GM18498 (cell line): ENCODE data around the gene DOCK8.

Source experiments
- ATAC-seq: cut with Tn5 transposase; IDR thresholded peaks from one replicate; pipeline ENCODE4 v1.9.1; 2021; ENCODE audit warnings: mild to moderate bottlenecking, moderate library complexity; ENCODE audit not compliant: unreplicated experiment

DOCK8 gene

GRCh38 chr9:357560-357959, 142.9 kb downstream of the DOCK8 start:
- ATAC-seq = no peak

- no peak for ATAC-seq
These were observed 148.1 kb downstream of the DOCK8 start for GRCh38 chr9:362561-363273.

- ATAC-seq = no peak
These were observed 148.6 kb downstream of the DOCK8 start for GRCh38 chr9:363274-363612.

- ATAC-seq = no peak
These were observed 150.8 kb downstream of the DOCK8 start for GRCh38 chr9:365436-365835.

GRCh38 chr9:366620-367019, 152.0 kb downstream of the DOCK8 start:
- no peak for ATAC-seq

- ATAC-seq = no peak
These were observed 155.4 kb downstream of the DOCK8 start for GRCh38 chr9:370086-370485.

- no peak for ATAC-seq
These were observed 156.7 kb downstream of the DOCK8 start for GRCh38 chr9:371349-371748.

- ATAC-seq = no peak
These were observed 157.5 kb downstream of the DOCK8 start for GRCh38 chr9:372128-372527.

GRCh38 chr9:373759-374206, 159.1 kb downstream of the DOCK8 start:
- ATAC-seq = no peak

GRCh38 chr9:374736-375135, 160.1 kb downstream of the DOCK8 start:
- ATAC-seq = no peak

- ATAC-seq = no peak
These were observed 161.4 kb downstream of the DOCK8 start for GRCh38 chr9:376115-376514.

- no peak for ATAC-seq
These were observed 163.6 kb downstream of the DOCK8 start for GRCh38 chr9:378263-378662.

GRCh38 chr9:382383-382782, 167.7 kb downstream of the DOCK8 start:
- no peak for ATAC-seq

- no peak for ATAC-seq
These were observed 171.2 kb downstream of the DOCK8 start for GRCh38 chr9:385818-386398.

- ATAC-seq = no peak
These were observed 174.5 kb downstream of the DOCK8 start for GRCh38 chr9:389159-389558.

- no peak for ATAC-seq
These were observed 175.1 kb downstream of the DOCK8 start for GRCh38 chr9:389758-390157.

- no peak for ATAC-seq
These were observed 177.6 kb downstream of the DOCK8 start for GRCh38 chr9:392077-392804.

GRCh38 chr9:394347-395052, 179.8 kb downstream of the DOCK8 start:
- no peak for ATAC-seq

GRCh38 chr9:396396-396795, 181.7 kb downstream of the DOCK8 start:
- no peak for ATAC-seq

- no peak for ATAC-seq
These were observed 183.4 kb downstream of the DOCK8 start for GRCh38 chr9:398085-398484.

GRCh38 chr9:401223-401622, 186.6 kb downstream of the DOCK8 start:
- no peak for ATAC-seq

- ATAC-seq = no peak
These were observed 189.6 kb downstream of the DOCK8 start for GRCh38 chr9:404234-404633.
